Kidney epithelial cell (primary cell): ENCODE measurements around the gene GNB5. TPM values are rescaled to one million over a fixed set of nuclear protein-coding genes. Genes with fewer than 3 reads are reported as not detected.

Source experiments
- DNase-seq: peaks from one replicate; pipeline ENCODE4 v3.0.0-alpha.2; 2010; ENCODE audit warnings: low read depth
- H3K27me3 ChIP-seq: 2 replicates; pipeline ENCODE4 v1.6.0; 2011; ENCODE audit warnings: low read length; ENCODE audit not compliant: control insufficient read depth, insufficient read depth
- H3K36me3 ChIP-seq: 2 replicates; pipeline ENCODE4 v1.5.1; 2011; ENCODE audit warnings: low read length; ENCODE audit not compliant: control insufficient read depth, insufficient read depth
- H3K4me3 ChIP-seq: 2 replicates; pipeline ENCODE4 v1.5.1; 2011; ENCODE audit warnings: low read depth, mild to moderate bottlenecking, control low read depth, low read length
- total RNA-seq: library from RNA; depleted of rRNA; stranded (reverse); fragments of >200 nt; gene quantifications from 2 replicates; pipeline ENCODE4 v1.2.3, GENCODE V29; 2015
- TF ChIP-seq, protein P1 (sequence below): IDR thresholded peaks from 2 replicates; pipeline ENCODE4 v1.5.1; 2011; ENCODE audit warnings: mild to moderate bottlenecking, moderate library complexity, low read length, control low read depth, inconsistent platforms; ENCODE audit not compliant: insufficient read depth, poor library complexity, severe bottlenecking

GNB5 gene
- total RNA-seq, 1 donor from 2014 or later = 46.7 TPM

GRCh38 chr15:52118969-52119749 lies 72.0 kb downstream of the GNB5 start:
- DNase-seq = no peak
- TF ChIP-seq, protein P1, sequence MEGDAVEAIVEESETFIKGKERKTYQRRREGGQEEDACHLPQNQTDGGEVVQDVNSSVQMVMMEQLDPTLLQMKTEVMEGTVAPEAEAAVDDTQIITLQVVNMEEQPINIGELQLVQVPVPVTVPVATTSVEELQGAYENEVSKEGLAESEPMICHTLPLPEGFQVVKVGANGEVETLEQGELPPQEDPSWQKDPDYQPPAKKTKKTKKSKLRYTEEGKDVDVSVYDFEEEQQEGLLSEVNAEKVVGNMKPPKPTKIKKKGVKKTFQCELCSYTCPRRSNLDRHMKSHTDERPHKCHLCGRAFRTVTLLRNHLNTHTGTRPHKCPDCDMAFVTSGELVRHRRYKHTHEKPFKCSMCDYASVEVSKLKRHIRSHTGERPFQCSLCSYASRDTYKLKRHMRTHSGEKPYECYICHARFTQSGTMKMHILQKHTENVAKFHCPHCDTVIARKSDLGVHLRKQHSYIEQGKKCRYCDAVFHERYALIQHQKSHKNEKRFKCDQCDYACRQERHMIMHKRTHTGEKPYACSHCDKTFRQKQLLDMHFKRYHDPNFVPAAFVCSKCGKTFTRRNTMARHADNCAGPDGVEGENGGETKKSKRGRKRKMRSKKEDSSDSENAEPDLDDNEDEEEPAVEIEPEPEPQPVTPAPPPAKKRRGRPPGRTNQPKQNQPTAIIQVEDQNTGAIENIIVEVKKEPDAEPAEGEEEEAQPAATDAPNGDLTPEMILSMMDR = no peak
- Histone ChIP-seq H3K36me3 (no peaks in the 10 kb centered on the region), H3K27me3 (no peaks in the 10 kb centered on the region), H3K4me3 (no peak overlapping the region)

GRCh38 chr15:52117549-52117948 lies 73.6 kb downstream of the GNB5 start:
- no peaks in the 10 kb centered on the region for H3K36me3 ChIP-seq
- peaks cover under 1% of the 10 kb centered on the region for H3K27me3 ChIP-seq
- TF ChIP-seq, protein P1 = no peak
- DNase-seq = no peak
- H3K4me3 ChIP-seq = no peak overlapping the region

DNA sequence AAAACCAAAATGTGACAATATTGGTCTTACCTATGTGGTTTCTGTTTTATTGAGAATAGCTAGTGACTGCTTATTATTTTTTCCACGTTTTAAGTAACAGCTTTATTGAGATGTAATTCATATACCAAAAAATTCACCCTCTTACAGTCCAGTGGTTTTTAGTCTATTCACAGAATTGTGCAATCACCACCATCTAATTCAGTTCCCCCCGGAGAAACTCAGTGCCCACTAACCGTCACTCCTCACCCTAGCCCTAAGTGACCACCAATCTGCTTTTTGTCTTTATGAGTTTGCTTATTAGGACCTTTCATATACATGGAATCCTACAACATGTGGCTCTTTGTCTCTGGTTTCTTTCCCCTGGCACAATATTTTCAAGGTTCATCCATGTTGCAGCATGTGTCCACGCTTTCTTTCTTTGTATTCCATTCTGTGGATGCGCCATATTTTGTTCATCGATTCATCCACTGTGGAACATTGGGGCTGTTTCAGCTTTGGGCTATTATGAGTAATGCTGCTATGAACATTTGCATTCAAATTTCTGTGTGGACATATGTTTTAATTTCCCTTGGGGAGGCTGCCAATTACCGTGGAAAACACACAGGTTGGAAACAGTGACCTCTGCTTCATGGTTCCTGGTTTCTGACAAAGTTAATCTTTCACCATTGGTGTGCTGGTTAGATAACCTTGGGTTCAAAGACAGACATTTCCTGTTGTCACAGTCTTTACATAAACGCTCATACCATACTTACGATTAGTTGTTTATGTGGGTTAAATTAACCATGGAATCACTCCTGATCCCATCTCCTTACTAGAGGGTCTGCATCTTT lies 75.4 kb downstream of the GNB5 start:
- H3K36me3 ChIP-seq = no peaks in the 10 kb centered on the region
- no peak overlapping the region for H3K4me3 ChIP-seq
- peaks cover 13% of the 10 kb centered on the region for H3K27me3 ChIP-seq
- TF ChIP-seq, protein P1 = no peak
- DNase-seq = no peak

DNA sequence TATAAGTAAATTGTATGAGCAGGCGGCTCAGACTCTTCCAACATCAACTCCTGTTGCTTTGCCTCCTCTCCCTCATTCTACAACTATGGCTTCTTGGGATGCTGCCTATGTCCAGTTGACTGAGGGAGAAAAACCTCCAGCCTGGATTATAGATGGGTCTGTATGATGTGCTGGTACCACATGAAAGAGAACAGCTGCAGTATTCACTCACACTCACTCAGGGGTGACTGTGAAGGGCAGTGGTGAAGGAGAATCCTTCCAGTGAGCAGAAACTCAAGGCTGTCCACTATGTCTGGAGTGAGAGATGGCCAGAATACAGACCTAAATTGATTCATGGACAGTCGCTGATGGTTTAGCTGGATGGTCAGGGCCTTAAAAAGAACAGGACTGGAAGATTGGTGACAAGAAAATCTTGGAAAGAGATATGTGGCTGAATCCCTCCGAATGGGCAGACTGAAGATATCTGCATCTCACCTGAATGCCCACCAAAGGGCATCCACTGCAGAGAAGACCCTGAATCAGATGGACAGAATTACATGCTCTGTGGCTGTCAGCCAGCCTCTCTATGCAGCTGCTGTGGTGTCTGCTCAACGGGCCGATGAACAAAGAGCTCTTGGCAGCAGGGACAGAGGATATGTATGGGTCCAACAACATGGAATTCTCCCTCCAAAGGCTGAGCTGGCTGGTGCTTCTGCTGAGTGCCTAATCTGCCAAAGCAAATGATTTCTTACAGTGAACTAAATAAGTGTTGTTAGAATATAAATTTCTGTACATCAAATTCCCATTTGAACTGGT lies 76.7 kb downstream of the GNB5 start:
- no peak for DNase-seq
- H3K27me3 ChIP-seq = peaks cover 13% of the 10 kb centered on the region
- TF ChIP-seq, protein P1 = no peak

GRCh38 chr15:52113708-52114107 lies 77.5 kb downstream of the GNB5 start:
- TF ChIP-seq, protein P1 = no peak
- Histone ChIP-seq H3K36me3 (no peaks in the 10 kb centered on the region), H3K27me3 (peaks cover 13% of the 10 kb centered on the region), H3K4me3 (no peak overlapping the region)
- no peak for DNase-seq

More for the DNA sequence above, 76.7 kb downstream of the GNB5 start:
- H3K4me3 ChIP-seq = no peak overlapping the region
- no peaks in the 10 kb centered on the region for H3K36me3 ChIP-seq
